HepG2 (cell line): ENCODE measurements around the gene SYT13.

Experiments used
- CTCF ChIP-seq: sonication (generic); formaldehyde crosslinking; IDR thresholded peaks from 2 replicates; pipeline ENCODE4 v1.5.0; 2020; ENCODE audit warnings: mild to moderate bottlenecking, missing genetic modification reagents, moderate library complexity
- MLLT10 ChIP-seq: sonication (generic); formaldehyde crosslinking; IDR thresholded peaks from 2 replicates; pipeline ENCODE4 v1.4.0; 2020; ENCODE audit warnings: missing genetic modification reagents
- POLR2AphosphoS5 ChIP-seq: IDR thresholded peaks from 2 replicates; pipeline ENCODE4 v1.6.1; 2012; ENCODE audit warnings: low read depth, low read length
- SNRNP70 ChIP-seq: fragments of 200-400 bp; formaldehyde crosslinking; IDR thresholded peaks from 2 replicates; pipeline ENCODE4 v1.6.1; 2017; ENCODE audit warnings: mild to moderate bottlenecking, low read depth, low read length, moderate library complexity
- TARDBP ChIP-seq: sonication (generic); formaldehyde crosslinking; IDR thresholded peaks from 2 replicates; pipeline ENCODE4 v1.8.0; 2022; ENCODE audit warnings: mild to moderate bottlenecking, missing genetic modification reagents
- ZNF12 ChIP-seq: sonication (generic); formaldehyde crosslinking; IDR thresholded peaks from 2 replicates; pipeline ENCODE4 v1.5.0; 2020; ENCODE audit warnings: missing genetic modification reagents
- TF ChIP-seq, protein P1 (sequence below): sonication (generic); formaldehyde crosslinking; conservative IDR thresholded peaks from 2 replicates; pipeline ENCODE4 v1.4.0; 2020; ENCODE audit warnings: mild to moderate bottlenecking, missing genetic modification reagents, moderate library complexity

GRCh38 chr11:45237711-45238315, 48.3 kb downstream of the SYT13 start:
- TF ChIP-seq CTCF (CRISPR knock-in tag) (no peak), ZNF12 (CRISPR knock-in tag) (no peak), MLLT10 (CRISPR knock-in tag) (no peak), POLR2AphosphoS5 (no peak), SNRNP70 (no peak), TARDBP (CRISPR knock-in tag) (no peak)
- TF ChIP-seq, protein P1, sequence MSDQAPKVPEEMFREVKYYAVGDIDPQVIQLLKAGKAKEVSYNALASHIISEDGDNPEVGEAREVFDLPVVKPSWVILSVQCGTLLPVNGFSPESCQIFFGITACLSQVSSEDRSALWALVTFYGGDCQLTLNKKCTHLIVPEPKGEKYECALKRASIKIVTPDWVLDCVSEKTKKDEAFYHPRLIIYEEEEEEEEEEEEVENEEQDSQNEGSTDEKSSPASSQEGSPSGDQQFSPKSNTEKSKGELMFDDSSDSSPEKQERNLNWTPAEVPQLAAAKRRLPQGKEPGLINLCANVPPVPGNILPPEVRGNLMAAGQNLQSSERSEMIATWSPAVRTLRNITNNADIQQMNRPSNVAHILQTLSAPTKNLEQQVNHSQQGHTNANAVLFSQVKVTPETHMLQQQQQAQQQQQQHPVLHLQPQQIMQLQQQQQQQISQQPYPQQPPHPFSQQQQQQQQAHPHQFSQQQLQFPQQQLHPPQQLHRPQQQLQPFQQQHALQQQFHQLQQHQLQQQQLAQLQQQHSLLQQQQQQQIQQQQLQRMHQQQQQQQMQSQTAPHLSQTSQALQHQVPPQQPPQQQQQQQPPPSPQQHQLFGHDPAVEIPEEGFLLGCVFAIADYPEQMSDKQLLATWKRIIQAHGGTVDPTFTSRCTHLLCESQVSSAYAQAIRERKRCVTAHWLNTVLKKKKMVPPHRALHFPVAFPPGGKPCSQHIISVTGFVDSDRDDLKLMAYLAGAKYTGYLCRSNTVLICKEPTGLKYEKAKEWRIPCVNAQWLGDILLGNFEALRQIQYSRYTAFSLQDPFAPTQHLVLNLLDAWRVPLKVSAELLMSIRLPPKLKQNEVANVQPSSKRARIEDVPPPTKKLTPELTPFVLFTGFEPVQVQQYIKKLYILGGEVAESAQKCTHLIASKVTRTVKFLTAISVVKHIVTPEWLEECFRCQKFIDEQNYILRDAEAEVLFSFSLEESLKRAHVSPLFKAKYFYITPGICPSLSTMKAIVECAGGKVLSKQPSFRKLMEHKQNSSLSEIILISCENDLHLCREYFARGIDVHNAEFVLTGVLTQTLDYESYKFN (CRISPR knock-in tag), result no peak
